Measurements from ENCODE around the gene TLR7.

Gene TLR7

DNA sequence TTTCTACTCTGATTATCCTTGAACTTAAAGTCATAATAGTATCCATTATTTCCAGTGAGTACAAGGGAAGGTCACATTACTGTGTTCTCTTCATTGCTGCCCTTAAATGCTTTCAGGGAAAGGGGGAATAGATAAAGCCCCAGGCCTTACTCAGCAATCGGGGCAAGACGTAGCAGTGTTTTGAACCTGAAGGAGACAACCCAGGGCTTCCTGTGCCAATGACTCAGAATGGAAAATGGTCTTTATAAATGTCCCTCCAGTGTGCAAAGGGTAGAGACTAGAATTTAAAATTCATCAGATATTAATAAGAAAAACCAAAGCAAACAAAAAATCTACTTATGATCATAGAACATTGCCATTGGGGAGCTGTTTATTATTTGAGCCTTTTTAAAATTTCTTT lies 63.3 kb downstream of the TLR7 start:
- no peak for DNase-seq (ENCODE audit: low read depth, low spot score)

DNA sequence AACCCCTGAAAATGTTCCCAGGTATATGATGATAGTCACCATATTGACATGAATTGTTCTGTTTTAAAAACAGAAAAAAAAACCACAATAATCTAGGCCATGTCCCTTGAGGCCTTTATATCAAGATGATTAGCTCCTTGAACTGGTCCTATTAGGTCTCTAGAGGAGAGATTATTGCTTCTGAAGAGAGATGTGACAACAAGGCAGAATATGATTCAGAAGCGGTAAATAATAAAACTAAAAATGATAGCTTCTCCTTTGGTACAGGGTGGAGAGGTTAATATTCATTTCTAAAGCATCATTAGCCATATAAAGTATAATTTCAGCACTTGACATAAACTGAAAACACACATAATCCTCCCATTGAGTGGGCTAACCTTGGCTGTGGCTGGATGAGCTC lies 65.4 kb downstream of the TLR7 start:
- no peak for DNase-seq (ENCODE audit: low read depth, low spot score)

DNA sequence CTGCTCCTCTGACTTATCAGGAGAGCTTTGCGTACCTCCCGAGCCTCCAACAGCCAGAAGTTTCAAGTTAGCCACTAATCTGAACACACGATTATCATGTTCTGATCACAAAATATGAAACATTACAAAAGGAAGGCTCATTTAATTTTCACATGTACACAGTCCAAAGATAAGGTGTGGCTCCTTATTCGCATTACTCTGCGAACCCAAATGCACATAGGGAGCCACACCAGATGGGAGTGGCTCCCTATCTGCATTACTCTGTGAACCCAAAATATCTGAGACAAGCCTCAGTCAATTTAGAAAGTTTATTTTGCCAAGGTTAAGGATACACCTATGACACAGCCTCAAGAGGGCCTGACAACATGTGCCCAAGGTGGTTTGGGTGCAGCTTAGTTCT lies 68.0 kb downstream of the TLR7 start:
- no peak for DNase-seq (ENCODE audit: low read depth, low spot score)

DNA sequence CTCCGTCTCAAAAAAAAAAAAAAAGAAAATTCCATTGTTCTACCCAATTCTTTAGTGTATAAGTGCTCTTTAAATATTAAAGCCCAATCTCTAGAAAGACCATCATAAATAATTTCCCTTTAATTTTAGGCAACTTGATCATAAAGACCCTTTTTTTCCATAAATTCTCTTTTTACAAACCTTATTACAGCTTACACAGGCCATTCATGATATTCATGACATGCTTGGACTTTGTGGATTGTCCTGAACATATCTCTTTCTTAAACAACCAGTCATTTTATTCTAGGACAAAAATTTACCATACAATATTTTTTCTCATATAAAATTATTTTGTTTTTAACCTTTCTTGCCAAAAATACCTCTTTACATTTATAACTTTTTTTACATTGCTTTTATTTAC lies 70.1 kb downstream of the TLR7 start:
- no peak for DNase-seq (ENCODE audit: low read depth, low spot score)
